A673 (cell line): ENCODE results near the gene CORT. TPM values are rescaled to one million over a fixed set of nuclear protein-coding genes. Genes with fewer than 3 reads are reported as not detected.
A peak's percentile ranks its signal among the peaks of the same experiment; 100 is the strongest.

Source experiments
- BruUV-seq: library from RNA; stranded (reverse); fragments of 400-500 nt; replicated peaks from 2 replicates; lab custom pipeline; 2021; lab: Mats Ljungman, UMichigan
- CTCF ChIA-PET: fragments of 300-600 bp; sonication (Branson Sonifier 250); formaldehyde crosslinking; loops from one replicate; lab custom pipeline; 2022; ENCODE audit warnings: antibody characterized with exemption; lab: Charles Lee
- POLR2A ChIA-PET: fragments of 300-600 bp; sonication (Branson Sonifier 250); formaldehyde crosslinking; loops from one replicate; lab custom pipeline; 2022; ENCODE audit warnings: antibody characterized with exemption; ENCODE audit not compliant: low non-redundant PET; lab: Charles Lee
- DNase-seq: peaks from one replicate; pipeline ENCODE4 v3.0.0-alpha.2; 2015; ENCODE audit warnings: low spot score
- H3K27ac ChIP-seq: fragments of 200-600 bp; sonication (generic); 2 replicates; pipeline ENCODE4 v1.5.1; 2016; ENCODE audit warnings: mixed run types, low read depth, mild to moderate bottlenecking, mixed read lengths, antibody characterized with exemption, low read length; ENCODE audit not compliant: poor library complexity, severe bottlenecking
- H3K27me3 ChIP-seq: fragments of 200-600 bp; sonication (generic); replicated peaks from 2 replicates; pipeline ENCODE4 v1.6.1; 2017; ENCODE audit warnings: mixed run types, low read depth, mild to moderate bottlenecking, mixed read lengths, antibody characterized with exemption, low read length; ENCODE audit not compliant: insufficient read depth, poor library complexity
- H3K36me3 ChIP-seq: fragments of 200-600 bp; sonication (generic); 2 replicates; pipeline ENCODE4 v1.6.1; 2016; ENCODE audit warnings: mixed run types, mild to moderate bottlenecking, mixed read lengths, antibody characterized with exemption, low read length; ENCODE audit not compliant: insufficient read depth, poor library complexity, severe bottlenecking
- H3K4me1 ChIP-seq: fragments of 200-600 bp; sonication (generic); 2 replicates; pipeline ENCODE4 v1.6.1; 2017; ENCODE audit warnings: mixed run types, mild to moderate bottlenecking, mixed read lengths, antibody characterized with exemption, low read length; ENCODE audit not compliant: insufficient read depth, poor library complexity, severe bottlenecking
- H3K4me3 ChIP-seq: fragments of 200-600 bp; sonication (generic); 2 replicates; pipeline ENCODE4 v1.5.1; 2016; ENCODE audit warnings: low read depth, mixed run types, mild to moderate bottlenecking, mixed read lengths, low read length; ENCODE audit not compliant: poor library complexity, severe bottlenecking
- H3K9me3 ChIP-seq: fragments of 200-600 bp; sonication (generic); 2 replicates; pipeline ENCODE4 v1.6.1; 2016; ENCODE audit warnings: mixed run types, low read depth, mild to moderate bottlenecking, mixed read lengths, antibody characterized with exemption, low read length; ENCODE audit not compliant: poor library complexity, severe bottlenecking
- EZH2 ChIP-seq: fragments of 200-600 bp; sonication (generic); IDR thresholded peaks from 2 replicates; pipeline ENCODE4 v1.6.1; 2017; ENCODE audit warnings: borderline replicate concordance, low read depth, mild to moderate bottlenecking, mixed read lengths, antibody characterized with exemption, low read length; ENCODE audit not compliant: poor library complexity, severe bottlenecking
- intact Hi-C: fragments of 100-400 bp; cut with micrococcal nuclease; formaldehyde crosslinking; loops from one replicate; pipeline ENCODE4 v1.10.0; 2022; ENCODE audit not compliant: unreplicated experiment
- total RNA-seq: library from RNA; stranded (reverse); gene quantifications from 2 replicates; pipeline ENCODE4 v1.2.3, GENCODE V29; 2021
- TF ChIP-seq, protein P1 (sequence below): fragments of 300-800, 200-600 bp; sonication (generic); conservative IDR thresholded peaks from 2 replicates; pipeline ENCODE4 v1.5.1; 2017; ENCODE audit warnings: low read depth, mild to moderate bottlenecking, antibody characterized with exemption, low read length, moderate library complexity, mixed read lengths

CORT gene
- total RNA-seq, 1 experiment from 2014 or later = 1.4 TPM

DNA sequence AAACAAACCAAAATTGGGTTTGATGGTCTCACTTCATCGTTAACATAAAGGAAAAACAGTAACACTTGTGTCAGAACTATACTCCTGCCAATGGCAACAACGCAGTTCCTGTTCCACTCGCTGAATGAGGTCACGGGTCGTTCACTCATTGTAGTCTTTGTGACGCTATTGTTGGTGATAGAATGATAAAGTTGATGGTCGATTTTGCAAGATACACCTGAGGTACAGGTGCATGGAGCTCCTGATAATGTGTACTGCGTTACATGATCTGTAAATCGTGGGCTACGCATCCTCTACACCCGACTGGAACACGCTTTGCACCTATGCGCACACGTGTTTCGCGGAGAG lies 20.0 kb upstream of the CORT start:
- Histone ChIP-seq H3K4me1 (peaks cover 5% of the 10 kb centered on the region), H3K36me3 (no peaks in the 10 kb centered on the region), H3K27ac (peak overlapping the region; percentile 90), H3K27me3 (no peaks in the 10 kb centered on the region), H3K4me3 (peak overlapping the region; percentile 90), H3K9me3 (no peaks in the 10 kb centered on the region)
- BruUV-seq = no TSS peak
- intact Hi-C loops = loop anchor here (1.0 to 10.0 kb wide), 5 partner anchors 42 to 805 kb away; partner anchors contain the start of genes DFFA and PEX14
- TF ChIP-seq EZH2 = no peak
- TF ChIP-seq, protein P1, sequence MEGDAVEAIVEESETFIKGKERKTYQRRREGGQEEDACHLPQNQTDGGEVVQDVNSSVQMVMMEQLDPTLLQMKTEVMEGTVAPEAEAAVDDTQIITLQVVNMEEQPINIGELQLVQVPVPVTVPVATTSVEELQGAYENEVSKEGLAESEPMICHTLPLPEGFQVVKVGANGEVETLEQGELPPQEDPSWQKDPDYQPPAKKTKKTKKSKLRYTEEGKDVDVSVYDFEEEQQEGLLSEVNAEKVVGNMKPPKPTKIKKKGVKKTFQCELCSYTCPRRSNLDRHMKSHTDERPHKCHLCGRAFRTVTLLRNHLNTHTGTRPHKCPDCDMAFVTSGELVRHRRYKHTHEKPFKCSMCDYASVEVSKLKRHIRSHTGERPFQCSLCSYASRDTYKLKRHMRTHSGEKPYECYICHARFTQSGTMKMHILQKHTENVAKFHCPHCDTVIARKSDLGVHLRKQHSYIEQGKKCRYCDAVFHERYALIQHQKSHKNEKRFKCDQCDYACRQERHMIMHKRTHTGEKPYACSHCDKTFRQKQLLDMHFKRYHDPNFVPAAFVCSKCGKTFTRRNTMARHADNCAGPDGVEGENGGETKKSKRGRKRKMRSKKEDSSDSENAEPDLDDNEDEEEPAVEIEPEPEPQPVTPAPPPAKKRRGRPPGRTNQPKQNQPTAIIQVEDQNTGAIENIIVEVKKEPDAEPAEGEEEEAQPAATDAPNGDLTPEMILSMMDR = no peak
- POLR2A ChIA-PET = interaction anchor here (0.7 kb wide), 1 partner anchor 345 kb away, joined by 9 read pairs; no protein-coding TSS in a partner anchor
- CTCF ChIA-PET = interaction anchor here (0.5 to 2.5 kb wide), 4 partner anchors 12 to 64 kb away, joined by 3 to 24 read pairs (median 8); no protein-coding TSS in a partner anchor
- DNase-seq = no peak

DNA sequence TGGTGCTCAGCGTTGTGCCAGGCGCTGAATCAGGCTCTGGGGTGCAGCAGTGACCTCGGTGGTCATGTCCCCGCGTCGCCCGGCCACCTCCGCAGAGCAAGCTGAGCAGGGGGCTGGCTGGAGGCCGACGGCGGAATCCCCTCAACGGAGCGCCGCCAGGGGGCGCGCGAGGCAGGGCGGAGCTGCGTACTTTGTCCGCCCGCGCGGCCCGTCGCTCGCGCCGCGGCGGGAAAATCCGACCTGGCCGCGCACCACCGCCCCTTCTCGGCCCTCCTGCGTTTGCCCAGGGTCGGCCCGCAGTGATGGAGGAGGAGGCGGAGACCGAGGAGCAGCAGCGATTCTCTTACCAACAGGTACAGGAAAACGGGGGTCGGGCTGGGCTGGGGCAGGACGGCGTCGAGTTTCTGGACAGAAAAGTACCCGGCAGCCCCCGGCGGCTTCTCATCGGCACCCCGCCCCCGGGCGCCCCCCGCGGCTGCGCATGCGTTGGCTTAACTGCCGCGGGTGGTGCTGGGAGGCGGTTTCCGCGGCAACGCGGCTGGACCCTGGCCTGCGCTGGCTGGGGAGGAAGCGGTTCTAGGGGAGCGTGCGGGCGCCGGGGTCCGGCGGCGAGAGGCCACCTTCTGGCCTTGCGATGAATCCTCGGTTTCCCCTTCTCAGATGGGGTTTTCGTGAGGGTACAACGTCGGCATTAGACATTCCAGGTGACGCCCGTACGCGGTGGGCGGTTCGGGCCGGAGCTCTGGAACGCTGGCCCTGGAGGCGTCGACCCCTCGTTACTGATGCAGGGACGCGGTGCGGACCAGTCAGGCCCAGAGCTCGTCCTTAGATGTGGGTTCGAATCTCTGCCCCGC lies 19.4 kb upstream of the CORT start, which contains the start of gene CENPS:
TSS of gene CENPS (plus strand) at position 218 of the 854 bp plus-strand sequence. CDS start at position 303, 85 bp downstream.
- no peaks in the 10 kb centered on the region for H3K27me3 ChIP-seq
- peak; percentile 96 for DNase-seq
- POLR2A ChIA-PET = interaction anchor here (0.7 kb wide), 1 partner anchor 346 kb away, joined by 9 read pairs; no protein-coding TSS in a partner anchor
- TSS peak; percentile 79 for BruUV-seq
- H3K4me1 ChIP-seq = peaks cover 5% of the 10 kb centered on the region
- TF ChIP-seq, protein P1 = peak; percentile 83
- TF ChIP-seq EZH2 = no peak
- intact Hi-C loops = loop anchor here (1.0 to 5.0 kb wide), 2 partner anchors 42 to 64 kb away; partner anchors contain the start of genes DFFA and PEX14
- H3K9me3 ChIP-seq = no peaks in the 10 kb centered on the region
- peak within 1 kb of the TSS; percentile 90 for H3K27ac ChIP-seq
- CTCF ChIA-PET = interaction anchor here (0.6 to 2.5 kb wide), 7 partner anchors 21 to 216 kb away, joined by 3 to 24 read pairs (median 3); no protein-coding TSS in a partner anchor
- H3K36me3 ChIP-seq = no peaks in the 10 kb centered on the region
- peak within 1 kb of the TSS; percentile 90 for H3K4me3 ChIP-seq

DNA sequence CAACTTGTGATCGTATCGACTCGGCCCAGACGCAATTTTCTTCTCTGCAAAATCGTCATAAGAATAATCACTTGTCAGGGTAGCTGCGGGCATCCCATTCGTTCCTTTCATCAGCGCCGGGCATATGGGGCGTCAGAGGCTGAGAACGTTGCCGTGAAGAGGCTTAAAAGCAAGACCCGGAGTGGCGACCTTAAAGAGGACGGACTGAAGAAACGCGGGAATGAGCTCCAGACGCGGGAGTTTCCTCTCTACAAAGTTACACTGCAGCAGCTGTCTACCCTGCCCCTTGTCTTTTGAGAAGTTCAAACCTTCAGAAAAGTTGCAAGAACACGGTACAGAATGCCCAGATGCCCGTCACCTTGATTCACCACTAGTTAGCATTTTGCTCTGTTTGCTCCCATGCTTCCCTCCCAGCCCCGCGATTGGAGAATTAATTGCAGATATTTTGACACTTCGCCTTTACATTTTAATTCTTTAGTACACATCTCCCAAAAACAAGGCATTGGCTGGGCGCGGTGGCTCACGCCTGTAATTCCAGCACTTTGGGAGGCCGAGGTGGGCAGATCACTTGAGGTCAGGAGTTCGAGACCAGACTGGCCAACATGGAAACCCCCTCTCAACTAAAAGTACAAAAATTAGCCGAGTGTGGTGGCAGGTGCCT lies 18.6 kb upstream of the CORT start:
- peaks cover 5% of the 10 kb centered on the region for H3K4me1 ChIP-seq
- ChIA-PET POLR2A (interaction anchor here (0.6 kb wide), 1 partner anchor 598 kb away, joined by 7 read pairs; no protein-coding TSS in a partner anchor), CTCF (interaction anchor here (0.6 to 2.5 kb wide), 3 partner anchors 63 to 126 kb away, joined by 3 to 24 read pairs (median 5); no protein-coding TSS in a partner anchor)
- TSS peak; percentile 76 for BruUV-seq
- H3K4me3 ChIP-seq = peak overlapping the region; percentile 90
- no peaks in the 10 kb centered on the region for H3K9me3 ChIP-seq
- peak; percentile 37 for DNase-seq
- H3K36me3 ChIP-seq = no peaks in the 10 kb centered on the region
- intact Hi-C loops = loop anchor here (5.0 kb wide), 1 partner anchor 41 kb away; the partner anchor contains the start of genes DFFA and PEX14
- H3K27ac ChIP-seq = peak overlapping the region; percentile 90
- TF ChIP-seq, protein P1 = no peak
- no peak for TF ChIP-seq EZH2
- no peaks in the 10 kb centered on the region for H3K27me3 ChIP-seq
